HG03558 (cell line): ENCODE data around the gene PMFBP1.
"Not testable (repeated sequence)": the region's sequence is repeated elsewhere in the genome, so short reads cannot be mapped to it uniquely, and the experiment has no call there.

Experiments
- ATAC-seq: cut with Tn5 transposase; IDR thresholded peaks from one replicate; pipeline ENCODE4 v1.9.1; 2021; ENCODE audit warnings: moderate number of reproducible peaks; ENCODE audit not compliant: unreplicated experiment; ENCODE audit errors: extremely low read depth

PMFBP1 gene

DNA sequence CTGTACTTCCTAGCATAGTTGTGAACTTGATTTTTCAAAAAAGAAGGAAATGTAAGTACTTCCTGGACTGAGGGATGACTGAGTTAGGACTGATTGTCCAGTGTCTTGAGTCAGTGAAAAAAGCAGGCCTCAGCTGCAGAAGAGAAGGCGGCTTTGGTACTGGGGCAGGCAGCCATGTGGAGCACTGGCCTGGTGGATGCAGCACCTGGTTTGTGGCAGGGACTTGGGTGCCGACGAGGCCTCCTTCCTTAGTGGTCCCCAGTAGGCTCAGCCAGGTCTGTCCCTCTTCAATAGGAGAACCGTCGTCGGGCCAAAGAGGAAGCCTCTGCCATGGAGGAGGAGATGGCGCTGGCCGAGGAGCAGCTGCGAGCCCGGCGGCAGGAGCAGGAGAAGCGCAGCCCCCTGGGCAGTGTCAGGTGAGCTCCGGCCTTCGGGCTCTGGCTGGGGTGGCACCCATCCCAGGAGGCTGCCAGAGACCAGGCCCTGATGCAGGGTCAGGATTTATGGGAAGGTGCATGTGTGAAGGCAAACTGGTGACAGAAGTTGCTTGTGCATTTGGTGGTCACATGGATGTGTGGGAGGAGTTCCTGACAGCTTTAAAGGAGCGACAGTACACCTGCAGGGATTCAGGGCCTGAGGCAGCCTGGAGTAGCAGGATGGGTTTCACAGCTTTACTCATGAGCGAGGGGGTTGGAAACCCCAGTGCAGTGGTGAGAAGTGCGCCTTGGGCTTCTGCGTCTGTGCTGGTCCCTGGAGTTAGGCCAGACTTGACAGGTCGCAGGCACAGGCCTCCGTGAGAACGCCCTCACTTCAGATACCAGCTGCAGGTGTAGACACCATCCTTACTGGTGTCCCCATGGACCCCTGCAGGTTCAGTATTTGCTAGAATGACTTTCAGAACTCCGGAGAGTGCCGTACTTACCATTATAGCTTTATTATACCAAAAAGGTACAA, 61.0 kb downstream of the PMFBP1 start:
- ATAC-seq = no peak

DNA sequence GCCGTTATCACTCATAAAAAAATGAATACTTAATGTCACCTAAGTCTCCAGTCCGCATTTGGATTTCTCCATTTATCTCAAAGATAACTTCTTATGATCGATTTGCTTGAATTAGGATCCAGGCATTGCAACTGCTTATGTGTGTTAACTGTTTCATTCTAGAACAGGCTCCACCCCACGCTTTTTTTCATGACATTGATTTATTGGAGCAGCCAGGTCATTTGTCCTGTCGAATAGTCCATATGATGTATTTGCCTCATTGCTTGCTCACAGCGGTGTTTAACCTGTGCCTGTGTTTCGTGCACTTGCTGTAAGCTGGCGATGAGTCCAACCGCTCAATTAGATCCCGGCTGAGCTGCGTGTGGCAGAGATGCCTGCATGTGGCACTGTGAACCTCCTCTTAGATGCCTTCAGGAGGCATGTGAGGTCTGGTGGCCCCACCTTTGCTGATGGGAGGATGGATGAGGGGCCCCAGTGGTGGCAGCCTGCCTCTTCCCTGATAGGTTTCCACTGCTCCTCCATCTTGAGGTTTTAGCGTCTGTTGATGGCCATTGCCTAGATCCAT, 61.9 kb downstream of the PMFBP1 start:
- no peak for ATAC-seq

DNA sequence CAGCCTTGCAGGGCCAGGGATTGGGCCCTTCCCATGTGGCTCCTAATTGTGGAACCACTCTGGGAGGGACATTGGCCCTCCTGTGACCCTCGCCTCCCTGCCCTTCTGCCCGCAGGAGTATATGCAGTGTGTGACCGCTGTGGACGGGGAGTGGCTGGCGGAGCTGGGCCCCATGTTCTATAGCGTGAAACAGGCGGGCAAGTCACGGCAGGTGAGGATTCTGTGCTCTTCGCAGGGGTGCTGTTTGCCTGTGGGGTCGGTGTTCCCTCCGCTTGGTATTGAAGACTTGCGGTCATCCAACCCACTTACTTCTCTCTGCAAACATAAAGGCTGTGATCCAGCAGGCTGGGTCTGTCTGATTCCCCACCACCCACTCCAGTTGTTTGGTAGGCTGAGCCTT, 62.7 kb downstream of the PMFBP1 start:
- no peak for ATAC-seq

DNA sequence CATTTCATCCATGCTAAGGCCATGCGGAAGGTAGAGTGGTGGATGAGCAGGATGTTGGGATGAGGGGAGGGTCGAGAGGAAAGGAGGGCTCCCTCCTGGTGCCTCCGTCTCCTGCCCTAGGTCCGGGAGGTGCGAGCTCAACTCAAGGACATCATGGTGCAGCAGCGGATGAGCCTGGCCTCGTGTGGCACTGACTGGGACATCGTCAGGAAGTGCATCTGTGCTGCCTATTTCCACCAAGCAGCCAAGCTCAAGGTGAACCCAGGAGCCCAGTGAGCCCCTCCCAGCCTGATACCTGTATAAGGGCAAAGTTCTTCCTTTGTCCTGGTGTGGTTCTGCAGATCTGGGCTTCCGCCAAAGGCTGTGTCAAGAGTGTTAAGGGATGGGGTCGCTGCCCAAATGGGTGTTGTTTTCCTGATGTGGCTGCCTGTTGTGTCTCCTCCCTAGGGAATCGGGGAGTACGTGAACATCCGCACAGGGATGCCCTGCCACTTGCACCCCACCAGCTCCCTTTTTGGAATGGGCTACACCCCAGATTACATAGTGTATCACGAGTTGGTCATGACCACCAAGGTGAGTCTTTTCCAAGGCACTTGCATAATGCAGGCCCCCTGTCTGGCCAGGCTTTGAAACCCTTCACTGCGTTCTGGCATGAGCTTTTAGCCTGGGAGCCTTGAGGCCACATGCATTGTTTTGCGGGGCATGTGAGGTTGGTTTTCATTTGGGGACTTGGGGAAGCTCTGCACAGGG, 63.4 kb downstream of the PMFBP1 start:
- ATAC-seq = no peak

DNA sequence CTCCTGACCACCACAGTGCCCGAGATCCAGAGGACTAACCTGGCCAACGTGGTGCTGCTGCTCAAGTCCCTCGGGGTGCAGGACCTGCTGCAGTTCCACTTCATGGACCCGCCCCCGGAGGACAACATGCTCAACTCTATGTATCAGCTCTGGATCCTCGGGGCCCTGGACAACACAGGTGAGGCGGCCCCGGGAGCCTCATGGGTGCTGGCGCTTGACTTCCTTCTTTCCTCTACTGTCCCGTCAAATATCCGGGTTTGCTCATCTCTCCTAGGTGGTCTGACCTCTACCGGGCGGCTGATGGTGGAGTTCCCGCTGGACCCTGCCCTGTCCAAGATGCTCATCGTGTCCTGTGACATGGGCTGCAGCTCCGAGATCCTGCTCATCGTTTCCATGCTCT, 64.6 kb downstream of the PMFBP1 start:
- no peak for ATAC-seq

DNA sequence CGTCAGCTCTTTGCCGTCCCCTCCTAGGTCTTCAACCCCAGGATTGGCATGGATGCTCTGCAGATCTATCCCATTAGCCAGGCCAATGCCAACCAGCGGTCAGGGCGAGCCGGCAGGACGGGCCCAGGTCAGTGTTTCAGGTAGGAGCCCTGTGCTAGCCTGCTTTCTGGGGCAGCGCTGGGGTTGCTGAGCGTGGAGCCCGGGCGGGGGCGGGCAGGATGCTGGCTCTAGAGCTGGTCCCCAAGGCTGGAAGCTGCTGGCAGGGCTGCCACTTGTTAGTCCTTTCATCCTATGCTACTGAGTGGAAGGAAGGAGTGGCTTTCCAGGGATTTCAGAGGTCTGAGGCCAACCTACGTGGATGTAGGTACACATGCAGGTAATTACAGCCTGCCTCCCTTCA, 66.0 kb downstream of the PMFBP1 start:
- no peak for ATAC-seq

DNA sequence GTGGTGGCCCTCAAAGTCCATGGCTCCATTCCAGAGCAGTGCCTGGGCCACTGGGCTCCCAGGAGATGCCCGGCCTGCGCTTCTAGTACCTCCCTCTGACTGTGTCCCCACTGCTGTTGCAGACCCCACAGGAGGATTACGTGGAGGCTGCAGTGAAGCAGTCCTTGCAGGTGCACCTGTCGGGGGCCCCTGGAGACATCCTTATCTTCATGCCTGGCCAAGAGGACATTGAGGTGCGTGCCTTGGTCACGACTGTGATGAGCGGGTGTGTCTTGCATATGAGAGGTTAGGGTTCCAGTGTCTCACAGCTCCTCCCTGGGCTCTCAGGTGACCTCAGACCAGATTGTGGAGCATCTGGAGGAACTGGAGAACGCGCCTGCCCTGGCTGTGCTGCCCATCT, 67.0 kb downstream of the PMFBP1 start:
- ATAC-seq = no peak

DNA sequence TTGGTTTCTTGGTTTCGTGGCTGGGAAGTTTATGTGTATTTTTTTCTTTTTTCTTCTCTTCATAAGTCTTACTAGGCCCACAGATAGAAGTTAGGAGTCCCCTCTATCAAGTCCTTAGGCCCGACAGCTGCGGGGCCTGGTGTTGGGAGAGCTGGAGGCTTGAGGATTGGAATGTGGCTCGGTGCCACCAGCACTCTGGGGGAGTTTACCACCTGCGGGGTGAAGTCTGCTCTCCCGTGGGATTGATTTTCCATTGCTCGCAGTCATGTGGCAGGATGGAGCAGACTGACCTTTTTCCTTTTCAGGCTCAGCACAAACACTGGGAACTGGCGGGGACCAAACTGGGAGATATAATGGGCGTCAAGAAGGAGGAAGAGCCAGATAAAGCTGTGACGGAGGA, 70.8 kb downstream of the PMFBP1 start:
- ATAC-seq = no peak

DNA sequence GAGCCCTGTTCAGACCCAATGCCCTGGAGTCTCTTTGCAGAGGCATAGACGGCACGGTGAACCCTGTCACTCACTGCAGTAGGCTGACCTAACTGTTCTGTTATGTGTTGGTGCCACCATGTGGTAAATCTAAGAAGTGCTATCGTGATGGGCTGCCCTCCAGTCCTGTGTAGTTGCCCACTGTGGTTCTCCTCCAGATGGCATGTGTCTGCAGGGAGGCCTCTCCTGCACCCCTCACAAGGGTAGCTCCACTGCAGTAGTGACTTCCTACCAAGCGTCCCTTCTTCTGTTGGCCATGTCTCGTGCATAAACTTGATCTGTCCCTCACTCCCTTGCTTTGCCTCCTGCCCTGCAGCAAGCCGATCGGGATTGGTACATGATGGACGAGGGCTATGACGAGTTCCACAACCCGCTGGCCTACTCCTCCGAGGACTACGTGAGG, 72.6 kb downstream of the PMFBP1 start:
- ATAC-seq = no peak

DNA sequence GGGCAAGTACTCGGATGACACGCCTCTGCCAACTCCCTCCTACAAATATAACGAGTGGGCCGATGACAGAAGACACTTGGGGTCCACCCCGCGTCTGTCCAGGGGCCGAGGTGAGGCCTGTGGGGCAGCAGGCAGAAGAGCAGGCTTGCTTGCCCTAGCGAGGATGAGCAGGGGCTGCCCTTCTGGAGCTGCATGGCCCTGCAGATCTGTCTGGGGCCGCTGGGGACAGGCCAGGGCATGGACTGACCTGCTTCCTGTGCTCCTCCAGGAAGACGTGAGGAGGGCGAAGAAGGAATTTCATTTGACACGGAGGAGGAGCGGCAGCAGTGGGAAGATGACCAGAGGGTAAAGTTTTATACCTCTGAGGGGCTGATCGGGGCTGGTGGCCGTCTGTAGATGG, 73.0 kb downstream of the PMFBP1 start:
- ATAC-seq = no peak

DNA sequence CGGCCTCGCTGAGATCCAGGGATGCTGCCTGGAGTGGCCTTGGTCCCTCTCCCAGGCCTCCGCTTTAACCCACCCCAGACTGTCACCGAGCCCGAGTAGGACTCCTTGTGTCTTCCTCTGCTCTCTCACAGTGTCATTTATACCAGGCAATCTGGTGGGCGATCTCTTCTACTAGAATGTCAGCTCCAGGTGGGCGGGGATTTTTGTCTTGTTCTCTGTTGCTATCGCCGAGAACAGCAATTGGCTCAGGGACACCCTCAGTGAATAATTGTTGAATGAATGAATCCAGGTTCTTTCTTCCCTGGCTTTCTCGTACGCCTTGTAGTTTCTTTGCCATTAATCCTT, 77.7 kb downstream of the PMFBP1 start:
- ATAC-seq = no peak

DNA sequence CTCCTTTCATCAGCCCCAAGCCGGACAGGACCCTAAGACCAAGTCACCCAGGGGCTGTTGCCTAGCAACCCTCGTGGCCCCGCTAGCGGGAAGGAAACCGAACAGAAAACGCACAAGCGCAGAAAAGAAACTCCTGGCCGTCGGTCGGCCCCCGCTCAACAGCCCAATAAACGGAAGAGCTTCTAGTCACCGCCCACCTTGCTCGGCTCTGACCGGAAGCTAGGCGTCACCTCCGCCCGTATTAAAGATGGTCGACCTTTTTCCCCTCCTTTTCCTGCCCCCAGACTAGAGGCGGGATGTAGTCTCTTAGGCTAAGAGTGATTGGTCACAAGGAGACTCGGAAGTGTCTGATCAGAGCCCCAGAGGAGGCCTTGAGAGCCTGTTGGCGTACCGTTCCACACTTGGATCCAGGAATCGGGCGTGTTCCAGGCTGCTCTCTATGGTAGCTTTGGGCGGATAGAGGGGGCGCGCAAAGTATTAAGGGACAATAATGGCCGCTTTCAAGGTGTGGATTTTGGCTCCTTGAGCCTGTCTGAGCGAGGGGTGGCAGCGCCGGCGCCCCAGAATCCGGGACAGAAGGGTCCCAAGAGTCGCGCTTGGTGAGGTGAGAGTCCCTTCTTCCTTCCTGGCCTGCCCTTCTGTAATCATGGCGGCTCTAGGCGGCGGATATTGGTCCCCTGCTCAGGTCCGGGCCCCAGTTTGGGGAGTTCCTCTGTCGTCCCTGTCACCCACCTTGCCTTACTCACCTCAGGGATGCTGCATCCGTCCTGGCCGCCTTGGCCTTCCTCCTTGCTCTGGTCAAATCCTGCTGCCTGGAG, 78.3 kb downstream of the PMFBP1 start, which contains the start of the genes DHX38 and TXNL4B:
DHX38 (plus strand) TSS at position 400 of the 818 bp plus-strand sequence. CDS start 2,311 bp downstream, outside the sequence.
TXNL4B (minus strand) TSS at position 173 of the 818 bp plus-strand sequence. CDS start 2,871 bp downstream, outside the sequence.
- peak; percentile 95 for ATAC-seq

DNA sequence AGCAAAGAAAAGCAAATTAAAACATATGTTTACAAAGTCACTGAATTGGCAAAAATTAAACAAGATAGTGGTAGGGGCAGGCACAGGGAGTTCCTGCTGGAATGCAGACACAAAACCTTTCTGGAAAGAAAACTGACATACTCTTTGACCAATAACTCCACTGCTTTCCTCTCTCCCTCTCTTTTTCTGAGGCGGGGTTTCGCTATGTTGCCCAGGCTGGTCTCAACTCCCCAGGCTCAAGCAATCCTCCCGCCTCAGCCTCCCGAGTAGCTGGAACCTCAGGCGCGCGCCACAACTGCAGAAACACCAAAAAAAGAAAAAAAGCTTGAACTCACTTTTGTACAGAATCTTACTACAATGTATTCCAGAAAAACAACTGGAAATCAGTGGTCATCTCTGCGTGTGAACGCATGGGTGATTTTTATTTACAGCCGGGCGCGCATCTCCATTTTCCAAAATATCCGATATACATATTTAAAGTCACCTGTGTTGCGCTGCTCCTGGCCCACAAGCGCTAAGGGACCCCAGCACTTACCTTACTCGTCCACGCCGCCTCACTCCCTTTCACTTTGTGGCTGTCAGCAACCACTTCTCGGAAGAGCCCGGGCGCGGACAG, 79.0 kb downstream of the PMFBP1 start:
- ATAC-seq = no peak

DNA sequence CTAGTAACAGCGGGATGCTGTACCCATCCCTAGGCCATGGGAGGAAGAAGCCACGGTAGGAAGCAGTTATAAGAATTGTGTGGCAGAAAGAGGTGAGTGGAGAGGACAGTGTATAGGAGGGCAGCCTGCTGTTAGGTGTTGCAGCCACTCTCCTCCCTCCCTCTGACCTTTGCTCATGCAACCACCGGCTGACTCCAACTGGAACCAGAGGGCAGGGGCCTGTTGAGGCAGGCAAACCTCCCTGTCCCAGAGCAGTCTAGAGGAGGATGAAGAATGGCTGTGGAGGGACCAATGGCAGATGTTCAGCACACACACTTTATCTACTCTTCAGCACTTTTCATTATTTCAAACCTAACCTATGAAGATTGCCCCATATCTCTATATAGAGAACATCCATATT, 80.7 kb downstream of the PMFBP1 start:
- no peak for ATAC-seq

DNA sequence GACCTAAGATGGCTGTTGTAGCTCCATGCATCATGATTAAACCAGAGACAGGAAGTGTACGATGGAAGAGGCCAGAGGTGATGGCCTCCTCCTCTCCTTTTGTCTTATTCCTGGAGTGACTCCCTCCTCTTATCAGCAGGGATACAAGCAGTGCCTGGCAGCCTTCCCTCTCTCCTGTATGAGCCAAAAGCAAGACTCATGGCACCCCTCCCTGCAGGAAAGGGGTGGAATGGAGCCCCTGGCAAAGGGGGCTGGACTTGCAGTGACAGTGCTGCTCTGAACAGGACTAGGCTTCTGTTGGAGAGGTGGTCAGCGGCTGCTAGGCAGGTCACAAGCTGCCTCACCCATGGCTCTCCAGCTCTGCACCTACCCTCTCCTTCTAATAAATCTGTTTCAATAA, 87.0 kb downstream of the PMFBP1 start:
- ATAC-seq = no peak

DNA sequence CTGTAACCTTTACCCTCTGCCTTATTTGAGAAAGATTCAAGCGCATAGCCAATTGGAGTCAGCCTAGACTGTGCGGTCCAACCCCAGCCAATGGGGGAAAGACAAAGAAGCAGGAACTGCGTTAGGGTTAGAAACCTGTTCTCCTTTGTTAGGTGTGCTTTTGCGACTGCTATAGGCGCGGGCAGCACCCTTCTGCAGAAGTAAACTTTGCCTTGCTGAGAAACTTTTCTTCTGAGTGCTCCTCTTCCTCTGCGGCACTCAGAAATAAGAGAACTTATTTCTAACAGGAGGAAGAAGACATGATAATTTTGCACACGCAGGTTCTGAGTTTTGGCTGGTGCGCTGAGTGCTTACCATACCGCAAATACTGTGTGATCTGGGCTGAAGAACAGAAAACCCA, 87.5 kb downstream of the PMFBP1 start:
- ATAC-seq = no peak

DNA sequence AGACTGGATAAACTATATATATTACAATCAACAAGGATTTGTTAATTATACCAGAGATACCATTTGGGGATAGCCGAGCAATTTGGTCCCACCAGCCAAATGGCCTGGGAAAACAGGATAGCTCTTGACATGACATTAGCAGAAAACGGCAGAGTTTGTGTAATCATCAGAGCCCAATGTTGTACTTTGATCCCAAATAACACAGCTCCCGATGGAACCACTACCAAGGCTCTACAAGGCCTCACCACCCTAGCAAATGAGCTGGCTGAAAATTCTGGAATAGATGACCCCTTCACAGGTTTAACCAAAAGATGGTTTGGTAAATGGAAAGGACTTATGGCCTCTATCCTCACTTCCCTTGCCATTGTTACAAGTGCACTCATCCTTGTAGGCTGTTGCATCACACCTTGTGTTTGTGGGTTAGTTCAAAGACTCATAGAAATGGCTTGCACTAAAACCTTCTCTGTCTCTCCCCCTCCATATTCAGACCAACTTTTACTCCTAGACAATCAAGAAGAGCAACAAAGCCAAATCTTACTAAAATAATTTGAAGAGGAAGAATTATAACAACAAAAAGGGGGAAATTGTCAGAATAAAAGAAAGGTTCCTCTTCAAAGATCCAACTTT, 88.1 kb downstream of the PMFBP1 start:
- ATAC-seq = no peak

DNA sequence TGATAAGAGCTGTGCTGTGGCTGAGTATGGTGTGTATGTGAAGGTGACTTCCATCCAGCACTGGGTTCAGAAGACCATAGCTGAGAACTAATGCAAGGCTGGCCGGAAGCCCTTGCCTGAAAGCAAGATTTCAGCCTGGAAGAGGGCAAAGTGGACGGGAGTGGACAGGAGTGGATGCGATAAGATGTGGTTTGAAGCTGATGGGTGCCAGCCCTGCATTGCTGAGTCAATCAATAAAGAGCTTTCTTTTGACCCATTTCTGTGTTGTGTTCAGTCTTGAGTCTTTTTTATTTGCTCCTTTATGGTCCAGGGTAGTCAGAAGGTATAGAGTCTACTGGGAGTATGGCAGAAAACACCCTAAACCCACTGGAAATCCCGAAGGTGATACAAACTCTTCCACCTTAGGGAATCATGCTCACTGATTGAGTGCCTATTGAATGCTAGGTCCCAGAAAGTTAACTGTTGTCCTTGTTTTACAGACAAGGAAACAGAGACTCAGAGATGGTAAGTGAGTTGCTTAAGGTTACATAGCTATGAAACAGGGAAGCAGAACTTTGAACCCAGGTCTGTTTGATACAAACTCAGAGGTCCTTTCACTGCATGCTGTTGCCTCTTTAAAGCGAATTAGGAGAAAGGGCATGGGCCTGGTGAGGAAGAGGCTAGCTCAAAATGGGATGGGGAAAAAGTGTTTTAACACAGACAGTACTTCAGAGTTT, 94.8 kb downstream of the PMFBP1 start:
- ATAC-seq = not testable (repeated sequence)

DNA sequence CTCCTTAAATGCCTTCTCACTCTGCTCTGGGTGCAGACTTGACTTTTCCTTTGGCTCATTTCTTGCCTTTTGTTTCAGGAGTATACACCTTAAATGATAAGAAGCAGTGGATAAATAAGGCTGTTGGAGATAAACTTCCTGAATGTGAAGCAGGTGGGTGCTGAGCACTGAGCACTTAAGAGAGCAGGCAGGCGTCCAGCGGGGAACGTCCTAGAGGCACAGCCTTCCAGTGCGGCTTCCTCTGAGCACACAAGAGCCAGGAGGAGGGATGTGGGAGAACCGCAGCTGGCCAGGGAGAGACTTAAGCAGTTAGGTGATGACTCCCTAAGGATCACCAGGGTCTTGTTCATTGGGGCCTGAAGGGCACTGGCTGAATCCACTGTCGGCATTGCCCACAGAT, 96.9 kb downstream of the PMFBP1 start:
- not testable (repeated sequence) for ATAC-seq
